Stomach (tissue), 9 donors: ENCODE measurements around the gene CENPA. TPM values are rescaled to one million over a fixed set of nuclear protein-coding genes. Genes with fewer than 3 reads are reported as not detected.

ENCODE experiments used
- DNase-seq, 2 donors: peaks; one replicate each; pipeline versions ENCODE4 v3.0.0 to v3.0.0-alpha.2; 2013 to 2019
- H3K27ac ChIP-seq, 5 donors: fragments of 200-600 bp in 4 of 5; sonication (generic) in 4 of 5; one replicate each; pipeline ENCODE4 v1.5.1; 2013 to 2019; ENCODE audit warnings: mild to moderate bottlenecking in 1 of 5, moderate library complexity in 1 of 5
- H3K27me3 ChIP-seq, 3 donors: fragments of 200-600 bp; sonication (generic); one replicate each; pipeline ENCODE4 v1.5.1; 2017 to 2019; ENCODE audit warnings: mixed run types in 1 of 3
- H3K36me3 ChIP-seq, 4 donors: fragments of 200-600 bp; sonication (generic); 1 replicate in 3 of 4; 2 replicates in 1 of 4; pipeline ENCODE4 v1.5.1; 2016 to 2019
- H3K4me1 ChIP-seq, 4 donors: fragments of 200-600 bp; sonication (generic); one replicate each; pipeline ENCODE4 v1.5.1; 2016 to 2019
- H3K4me3 ChIP-seq, 4 donors: fragments of 200-600 bp; sonication (generic) in 3 of 4; one replicate each; pipeline ENCODE4 v1.5.1; 2016 to 2019; ENCODE audit warnings: mild to moderate bottlenecking in 1 of 4
- H3K9me3 ChIP-seq, 4 donors: fragments of 200-600 bp; sonication (generic); one replicate each; pipeline ENCODE4 v1.5.1; 2016 to 2019
- EP300 ChIP-seq: sonication (generic); formaldehyde crosslinking; IDR thresholded peaks from one replicate; pipeline ENCODE4 v1.6.1; 2017; ENCODE audit warnings: antibody characterized with exemption
- POLR2A ChIP-seq, 4 donors: fragments of 450-650 bp; IDR thresholded peaks; one replicate each; pipeline ENCODE4 v1.6.1; 2016; ENCODE audit warnings: antibody characterized with exemption in 4 of 4, control low read depth in 2 of 4, mild to moderate bottlenecking in 1 of 4, moderate library complexity in 1 of 4
- POLR2AphosphoS5 ChIP-seq, 3 donors: sonication (generic); formaldehyde crosslinking; IDR thresholded peaks; one replicate each; pipeline ENCODE4 v1.6.1; 2016; ENCODE audit warnings: antibody characterized with exemption in 3 of 3
- WGBS, 5 donors: extraction: QIAGEN DNeasy Blood & Tissue Kit in 3 of 5; methylation state at CpG; one replicate each; pipeline versions ENCODE4 v1.1.5 to v1.1.7; 2013 to 2018; 5-methylcytosine and 5-hydroxymethylcytosine counted together
- intact Hi-C: fragments of 100-400 bp; cut with DNase I; formaldehyde crosslinking; loops from one replicate; pipeline ENCODE4 v1.15.1; 2023; ENCODE audit warnings: low total_unique reads
- polyA plus RNA-seq, 3 donors: library from polyadenylated mRNA; stranded (reverse); fragments of 200-250 nt; gene quantifications; one replicate each; pipeline ENCODE4 v1.2.3, GENCODE V29; 2013
- total RNA-seq, 5 donors: library from RNA; depleted of rRNA; stranded (reverse); fragments of >200 nt; gene quantifications; one replicate each; pipeline versions ENCODE4 v1.1.0 to v1.2.3, GENCODE V29; 2014 to 2016
- TF ChIP-seq, protein P1 (sequence below), 7 experiments: fragments of 450-650 bp in 4 of 7; fragments of 200-600 bp in 3 of 7; sonication (generic) in 3 of 7; IDR thresholded peaks; one replicate each; pipeline ENCODE4 v1.5.1; 2016 to 2019; ENCODE audit warnings: antibody characterized with exemption in 7 of 7, control low read depth in 2 of 7, mild to moderate bottlenecking in 1 of 7
- donor health status: healthy with polysubstance abuse.
- donor health status: Bipolar disorder and iron deficiency.
- donor health status: healthy.

CENPA gene
- total and polyA plus RNA-seq, 8 donors = 2.0 to 4.0 (median 2.7) TPM; not detected in 4

DNA sequence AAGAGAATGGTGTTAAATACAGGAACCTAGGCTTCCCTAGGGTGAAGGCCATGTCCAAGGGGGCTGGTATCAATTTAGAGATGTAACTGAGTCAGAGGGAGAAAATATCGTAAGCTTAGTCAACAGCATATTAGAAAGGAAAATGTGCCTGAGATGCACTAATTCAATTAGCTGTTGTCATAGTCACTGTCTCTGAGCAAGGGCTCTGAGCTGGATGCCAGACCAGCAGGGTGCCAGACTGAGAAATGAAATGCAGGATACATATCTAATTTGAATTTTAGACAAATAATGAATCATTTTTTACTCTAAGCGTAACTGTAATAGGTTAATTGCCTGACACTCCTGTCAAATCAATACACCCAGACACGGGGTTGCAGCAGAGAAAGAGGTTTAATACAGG is 33.2 kb upstream of the CENPA start:
- no peak for DNase-seq
- H3K27ac ChIP-seq = no peak overlapping the region
- WGBS, 5 donors = 77 to 85% (median 79%) methylated on average over 3 of the region's 3 CpGs
- H3K27me3 ChIP-seq = no peaks in the 10 kb centered on the region
- H3K9me3 ChIP-seq = no peaks in the 10 kb centered on the region
- intact Hi-C loops = no loop called here
- H3K4me3 ChIP-seq = no peak overlapping the region
- TF ChIP-seq POLR2A (IDR thresholded peaks at IDR 0.05) (no peak), POLR2AphosphoS5 (IDR thresholded peaks at IDR 0.05) (no peak), EP300 (no peak)
- TF ChIP-seq, protein P1, sequence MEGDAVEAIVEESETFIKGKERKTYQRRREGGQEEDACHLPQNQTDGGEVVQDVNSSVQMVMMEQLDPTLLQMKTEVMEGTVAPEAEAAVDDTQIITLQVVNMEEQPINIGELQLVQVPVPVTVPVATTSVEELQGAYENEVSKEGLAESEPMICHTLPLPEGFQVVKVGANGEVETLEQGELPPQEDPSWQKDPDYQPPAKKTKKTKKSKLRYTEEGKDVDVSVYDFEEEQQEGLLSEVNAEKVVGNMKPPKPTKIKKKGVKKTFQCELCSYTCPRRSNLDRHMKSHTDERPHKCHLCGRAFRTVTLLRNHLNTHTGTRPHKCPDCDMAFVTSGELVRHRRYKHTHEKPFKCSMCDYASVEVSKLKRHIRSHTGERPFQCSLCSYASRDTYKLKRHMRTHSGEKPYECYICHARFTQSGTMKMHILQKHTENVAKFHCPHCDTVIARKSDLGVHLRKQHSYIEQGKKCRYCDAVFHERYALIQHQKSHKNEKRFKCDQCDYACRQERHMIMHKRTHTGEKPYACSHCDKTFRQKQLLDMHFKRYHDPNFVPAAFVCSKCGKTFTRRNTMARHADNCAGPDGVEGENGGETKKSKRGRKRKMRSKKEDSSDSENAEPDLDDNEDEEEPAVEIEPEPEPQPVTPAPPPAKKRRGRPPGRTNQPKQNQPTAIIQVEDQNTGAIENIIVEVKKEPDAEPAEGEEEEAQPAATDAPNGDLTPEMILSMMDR (IDR thresholded peaks at IDR 0.05) = no peak
- H3K36me3 ChIP-seq = no peaks in the 10 kb centered on the region
- H3K4me1 ChIP-seq = peaks cover 0 to 3% (median under 1%) of the 10 kb centered on the region in 4 donors

DNA sequence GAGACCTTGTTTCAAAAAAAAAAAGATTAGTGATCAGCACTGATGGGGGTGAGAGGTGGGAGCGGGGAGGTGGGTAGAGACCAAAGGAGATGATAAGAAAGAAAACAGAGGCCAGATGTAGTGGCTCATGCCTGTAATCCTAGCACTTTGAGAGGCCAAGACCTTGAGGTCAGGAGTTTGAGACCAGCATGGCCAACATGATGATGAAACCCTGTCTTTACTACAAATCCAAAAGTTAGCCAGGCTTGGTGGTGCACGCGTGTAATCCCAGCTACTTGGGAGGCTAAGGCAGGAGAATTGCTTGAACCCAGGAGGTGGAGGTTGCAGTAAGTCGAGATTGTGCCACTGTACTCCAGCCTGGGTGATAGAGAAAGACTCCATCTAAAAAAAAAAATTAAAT is 31.3 kb upstream of the CENPA start:
- no peaks in the 10 kb centered on the region for H3K9me3 ChIP-seq
- no peak overlapping the region for H3K27ac ChIP-seq
- H3K36me3 ChIP-seq = no peaks in the 10 kb centered on the region
- H3K27me3 ChIP-seq = no peaks in the 10 kb centered on the region
- DNase-seq = no peak
- intact Hi-C loops = no loop called here
- WGBS, 5 donors = 90 to 96% (median 92%) methylated on average over 4 of the region's 4 CpGs
- peaks cover 5 to 11% (median 8%) of the 10 kb centered on the region in 4 donors for H3K4me1 ChIP-seq
- H3K4me3 ChIP-seq = no peak overlapping the region
- TF ChIP-seq POLR2AphosphoS5 (IDR thresholded peaks at IDR 0.05) (no peak), POLR2A (IDR thresholded peaks at IDR 0.05) (no peak), EP300 (no peak)
- TF ChIP-seq, protein P1 (IDR thresholded peaks at IDR 0.05) = no peak

DNA sequence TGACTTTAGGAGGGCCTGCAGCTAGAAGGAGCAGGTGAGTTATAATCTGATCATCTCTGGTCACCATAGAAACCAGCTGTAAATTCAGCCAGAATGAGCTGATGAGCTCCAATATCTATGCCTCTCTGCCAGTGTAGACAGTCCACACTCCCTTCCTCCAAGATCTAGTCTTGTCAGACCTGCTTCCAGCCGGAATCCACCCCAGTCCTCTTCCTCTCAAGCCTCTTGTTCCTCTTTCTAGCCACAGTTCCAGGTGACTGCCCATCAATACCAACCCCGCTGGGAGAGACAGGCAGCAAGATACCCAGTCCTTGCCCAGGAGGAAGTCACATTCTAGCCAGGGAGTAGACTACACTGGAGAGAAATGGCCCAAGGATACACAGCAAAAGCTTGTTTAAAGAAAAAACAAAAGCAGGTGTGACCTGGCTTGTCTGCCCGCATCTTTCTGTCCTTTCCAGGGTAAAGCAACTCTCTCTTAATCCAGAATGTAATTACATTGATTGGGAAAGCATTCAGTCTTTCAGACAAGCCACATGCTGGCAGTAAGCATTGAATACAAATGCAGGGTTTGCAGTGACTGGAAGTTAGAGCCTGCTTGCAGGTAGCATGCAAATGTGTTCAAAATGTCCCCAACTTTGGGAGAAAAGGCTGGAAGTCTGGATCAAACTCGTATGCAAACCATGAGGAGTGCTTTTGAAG is 30.7 kb upstream of the CENPA start:
- H3K4me1 ChIP-seq = peaks cover 5 to 11% (median 8%) of the 10 kb centered on the region in 4 donors
- WGBS, 5 donors = 69 to 81% (median 79%) methylated on average over 4 of the region's 4 CpGs
- H3K9me3 ChIP-seq = no peaks in the 10 kb centered on the region
- no peak overlapping the region for H3K27ac ChIP-seq
- intact Hi-C loops = no loop called here
- no peak overlapping the region for H3K4me3 ChIP-seq
- no peak for TF ChIP-seq POLR2A (IDR thresholded peaks at IDR 0.05)
- TF ChIP-seq POLR2AphosphoS5 (IDR thresholded peaks at IDR 0.05) = no peak
- TF ChIP-seq, protein P1 (IDR thresholded peaks at IDR 0.05) = no peak
- no peak for TF ChIP-seq EP300
- no peaks in the 10 kb centered on the region for H3K27me3 ChIP-seq
- H3K36me3 ChIP-seq = no peaks in the 10 kb centered on the region
- no peak for DNase-seq

DNA sequence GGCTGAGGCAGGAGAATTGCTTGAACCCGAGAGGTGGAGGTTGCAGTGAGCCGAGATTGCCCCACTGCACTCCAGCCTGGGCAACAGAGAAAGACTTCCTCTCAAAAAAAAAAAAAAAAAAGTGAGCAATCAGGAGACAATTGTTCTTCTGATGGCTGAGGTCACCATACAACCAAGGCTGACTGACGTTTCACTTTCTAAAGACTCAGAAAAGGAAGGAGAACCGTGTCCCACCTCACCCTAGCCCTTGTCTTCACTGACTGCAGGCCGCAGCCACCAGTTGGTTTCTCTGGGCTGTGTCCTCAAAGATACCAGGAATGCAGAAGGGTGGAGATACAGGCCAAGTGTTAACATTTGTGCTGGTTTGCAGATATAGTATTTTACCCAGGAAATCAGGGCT is 29.5 kb upstream of the CENPA start:
- TF ChIP-seq, protein P1 (IDR thresholded peaks at IDR 0.05) = no peak
- TF ChIP-seq POLR2AphosphoS5 (IDR thresholded peaks at IDR 0.05) = no peak
- TF ChIP-seq EP300 = no peak
- TF ChIP-seq POLR2A (IDR thresholded peaks at IDR 0.05) = no peak
- H3K4me1 ChIP-seq = peaks cover 5 to 11% (median 8%) of the 10 kb centered on the region in 4 donors
- no peaks in the 10 kb centered on the region for H3K9me3 ChIP-seq
- no peaks in the 10 kb centered on the region for H3K27me3 ChIP-seq
- intact Hi-C loops = no loop called here
- DNase-seq = no peak
- H3K36me3 ChIP-seq = no peaks in the 10 kb centered on the region
- H3K27ac ChIP-seq = no peak overlapping the region
- H3K4me3 ChIP-seq = no peak overlapping the region
- WGBS, 5 donors = 63 to 81% (median 77%) methylated on average over 5 of the region's 5 CpGs
